Activated gamma-delta T cell treated with anti-CD3 and anti-CD28 coated beads, Interleukin-2, amount 50 U/mL, for 16 hours (primary cell): ENCODE measurements around the gene PIMREG.
A peak's percentile ranks its signal among the peaks of the same experiment; 100 is the strongest.

Source experiments
- DNase-seq: peaks from one replicate; pipeline ENCODE4 v3.0.0-alpha.2; 2020; ENCODE audit warnings: low read depth

Gene PIMREG

GRCh38 chr17:6443692-6444570 is at the start of gene PIMREG:
Gene PIMREG, plus strand, starts transcription at chr17:6444455. Its CDS starts 656 bp downstream, at chr17:6445111.
- peak; percentile 89 for DNase-seq

- DNase-seq: no peak
Measured at GRCh38 chr17:6398955-6399354, 45.3 kb upstream of the PIMREG start.

- no peak for DNase-seq
Measured at GRCh38 chr17:6402258-6402657, 42.0 kb upstream of the PIMREG start.

GRCh38 chr17:6408276-6408675 is 36.0 kb upstream of the PIMREG start:
- DNase-seq: no peak

- DNase-seq: no peak
Measured at GRCh38 chr17:6408735-6409134, 35.5 kb upstream of the PIMREG start.

GRCh38 chr17:6413065-6413464 is 31.2 kb upstream of the PIMREG start:
- no peak for DNase-seq

- no peak for DNase-seq
Measured at GRCh38 chr17:6415616-6416015, 28.6 kb upstream of the PIMREG start.

- DNase-seq: no peak
Measured at GRCh38 chr17:6420173-6420641, 24.0 kb upstream of the PIMREG start.

- peak; percentile 55 for DNase-seq
Measured at GRCh38 chr17:6421700-6422604, 22.3 kb upstream of the PIMREG start.

GRCh38 chr17:6422654-6423241 is 21.5 kb upstream of the PIMREG start:
- DNase-seq: no peak

GRCh38 chr17:6423931-6424330 is 20.3 kb upstream of the PIMREG start:
- DNase-seq: no peak

GRCh38 chr17:6425407-6425806 is 18.8 kb upstream of the PIMREG start:
- no peak for DNase-seq

- DNase-seq: no peak
Measured at GRCh38 chr17:6426356-6427101, 17.7 kb upstream of the PIMREG start.

GRCh38 chr17:6427279-6427781 is 16.9 kb upstream of the PIMREG start:
- DNase-seq: peak; percentile 14

GRCh38 chr17:6428207-6428965 is 15.9 kb upstream of the PIMREG start:
- no peak for DNase-seq

- no peak for DNase-seq
Measured at GRCh38 chr17:6429266-6429665, 15.0 kb upstream of the PIMREG start.

GRCh38 chr17:6430769-6431168 is 13.5 kb upstream of the PIMREG start:
- no peak for DNase-seq

GRCh38 chr17:6435051-6435450 is 9.2 kb upstream of the PIMREG start, which contains the start of gene AIPL1:
Gene AIPL1, minus strand, starts transcription at chr17:6435121. Its CDS starts 17 bp downstream, at chr17:6435104.
- DNase-seq: no peak

- DNase-seq: peak; percentile 32
Measured at GRCh38 chr17:6435968-6436367, 8.3 kb upstream of the PIMREG start.

GRCh38 chr17:6437466-6437865 is 6.8 kb upstream of the PIMREG start:
- no peak for DNase-seq

- DNase-seq: no peak
Measured at GRCh38 chr17:6437956-6438355, 6.3 kb upstream of the PIMREG start.
